Natural killer cell treated with Interleukin-12 subunit alpha and Interleukin-12 subunit beta and Interleukin-15 and Interleukin-18, amount 100 ng/mL, for 72 hours (primary cell): ENCODE data around the gene WBP2. TPM values are rescaled to one million over a fixed set of nuclear protein-coding genes. Genes with fewer than 3 reads are reported as not detected.
"Not testable (repeated sequence)": the region's sequence is repeated elsewhere in the genome, so short reads cannot be mapped to it uniquely, and the experiment has no call there.

Experiments used
- ATAC-seq, 2 donors: fragments of 150-1000 bp; cut with Tn5 transposase in 1 of 2; sonication (Bioruptor Pico), chemical (Tn5 transposase) in 1 of 2; 2 replicates each; pipeline ENCODE4 v1.10.0; 2021
- DNase-seq: peaks from one replicate; pipeline ENCODE4 v3.0.0; 2022; ENCODE audit warnings: low spot score
- H3K27ac Mint-ChIP-seq, 2 donors: 1 replicate in 1 of 2; 2 replicates in 1 of 2; pipeline ENCODE4 v1.8.0; 2022; ENCODE audit warnings: mixed read lengths in 2 of 2, mild to moderate bottlenecking in 1 of 2, moderate library complexity in 1 of 2
- H3K27me3 Mint-ChIP-seq, 2 donors: 1 replicate in 1 of 2; 2 replicates in 1 of 2; pipeline ENCODE4 v1.8.0; 2022; ENCODE audit warnings: mixed read lengths in 2 of 2
- H3K36me3 Mint-ChIP-seq: one replicate; pipeline ENCODE4 v1.8.0; 2022; ENCODE audit warnings: mixed read lengths
- H3K4me1 Mint-ChIP-seq, 2 donors: 1 replicate in 1 of 2; 2 replicates in 1 of 2; pipeline ENCODE4 v1.8.0; 2022; ENCODE audit warnings: low read depth in 2 of 2, mixed read lengths in 2 of 2, mild to moderate bottlenecking in 1 of 2
- H3K4me3 Mint-ChIP-seq: one replicate; pipeline ENCODE4 v1.8.0; 2022; ENCODE audit warnings: mixed read lengths
- H3K9me3 Mint-ChIP-seq: 2 replicates; pipeline ENCODE4 v1.8.0; 2022; ENCODE audit warnings: mixed read lengths
- total RNA-seq, 2 donors: library from RNA; stranded (reverse); gene quantifications; one replicate each; pipeline ENCODE4 v1.2.3, GENCODE V29; 2022

The WBP2 gene
- total RNA-seq, 2 donors from 2014 or later: 73.8 to 101 TPM

- DNase-seq: peak; percentile 72
- Mint-ChIP-seq H3K4me1 (peaks cover 16 to 17% of the 10 kb centered on the region in 2 donors), H3K36me3 (no peaks in the 10 kb centered on the region), H3K9me3 (no peaks in the 10 kb centered on the region), H3K27me3 (peaks cover 5 to 14% of the 10 kb centered on the region in 2 donors), H3K4me3 (peak overlapping the region; percentile 45), H3K27ac (no peak overlapping the region)
- peak; percentile 92 to 94 for ATAC-seq
Observed at GRCh38 chr17:75877752-75878173, 22.6 kb upstream of the WBP2 start.

GRCh38 chr17:75876938-75877751 is 22.0 kb upstream of the WBP2 start:
- peaks cover 16 to 17% of the 10 kb centered on the region in 2 donors for H3K4me1 Mint-ChIP-seq
- H3K4me3 Mint-ChIP-seq: peak overlapping the region; percentile 45
- no peak for DNase-seq

GRCh38 chr17:75876190-75876937 is 21.2 kb upstream of the WBP2 start:
- ATAC-seq (peak in 1 of 2 donors; percentile 13), DNase-seq (no peak)
- no peaks in the 10 kb centered on the region for H3K9me3 Mint-ChIP-seq
- no peaks in the 10 kb centered on the region for H3K36me3 Mint-ChIP-seq
- no peak overlapping the region for H3K27ac Mint-ChIP-seq
- peak overlapping the region; percentile 45 for H3K4me3 Mint-ChIP-seq
- H3K4me1 Mint-ChIP-seq: peaks cover 16 to 17% of the 10 kb centered on the region in 2 donors
- H3K27me3 Mint-ChIP-seq: peaks cover 5 to 14% of the 10 kb centered on the region in 2 donors

More at GRCh38 chr17:75876938-75877751, 22.0 kb upstream of the WBP2 start:
- Mint-ChIP-seq H3K36me3 (no peaks in the 10 kb centered on the region), H3K27ac (no peak overlapping the region), H3K9me3 (no peaks in the 10 kb centered on the region), H3K27me3 (peaks cover 5 to 14% of the 10 kb centered on the region in 2 donors)
- no peak for ATAC-seq

GRCh38 chr17:75875940-75876189 is 20.7 kb upstream of the WBP2 start:
- Mint-ChIP-seq H3K27me3 (peaks cover 5 to 14% of the 10 kb centered on the region in 2 donors), H3K4me1 (peaks cover 16 to 17% of the 10 kb centered on the region in 2 donors), H3K27ac (no peak overlapping the region), H3K36me3 (no peaks in the 10 kb centered on the region), H3K4me3 (no peak overlapping the region), H3K9me3 (no peaks in the 10 kb centered on the region)
- DNase-seq (no peak), ATAC-seq (no peak)

- DNase-seq (no peak), ATAC-seq (no peak)
- Mint-ChIP-seq H3K4me3 (no peak overlapping the region), H3K9me3 (no peaks in the 10 kb centered on the region), H3K27me3 (peaks cover 5 to 12% of the 10 kb centered on the region in 2 donors), H3K27ac (no peak overlapping the region), H3K36me3 (no peaks in the 10 kb centered on the region), H3K4me1 (peaks cover 16 to 17% of the 10 kb centered on the region in 2 donors)
Observed at GRCh38 chr17:75875182-75875939, 20.2 kb upstream of the WBP2 start.

GRCh38 chr17:75874323-75875181 is 19.4 kb upstream of the WBP2 start:
- ATAC-seq (no peak), DNase-seq (no peak)
- Mint-ChIP-seq H3K36me3 (no peaks in the 10 kb centered on the region), H3K27me3 (peaks cover 5 to 8% of the 10 kb centered on the region in 2 donors), H3K27ac (no peak overlapping the region), H3K9me3 (no peaks in the 10 kb centered on the region), H3K4me3 (no peak overlapping the region), H3K4me1 (peaks cover 16 to 17% of the 10 kb centered on the region in 2 donors)

- Mint-ChIP-seq H3K4me3 (no peak overlapping the region), H3K36me3 (no peaks in the 10 kb centered on the region), H3K27me3 (peaks cover 5 to 8% of the 10 kb centered on the region in 2 donors), H3K27ac (no peak overlapping the region), H3K4me1 (peaks cover 16 to 17% of the 10 kb centered on the region in 2 donors), H3K9me3 (no peaks in the 10 kb centered on the region)
- DNase-seq (no peak), ATAC-seq (no peak)
Observed at GRCh38 chr17:75873587-75874322, 18.6 kb upstream of the WBP2 start.

- no peaks in the 10 kb centered on the region for H3K36me3 Mint-ChIP-seq
- H3K4me3 Mint-ChIP-seq: no peak overlapping the region
- peaks cover 13 to 15% of the 10 kb centered on the region in 2 donors for H3K4me1 Mint-ChIP-seq
- H3K9me3 Mint-ChIP-seq: no peaks in the 10 kb centered on the region
- peaks cover 3 to 6% of the 10 kb centered on the region in 2 donors for H3K27me3 Mint-ChIP-seq
- DNase-seq (no peak), ATAC-seq (no peak)
- H3K27ac Mint-ChIP-seq: no peak overlapping the region
Observed at GRCh38 chr17:75872434-75873351, 17.6 kb upstream of the WBP2 start.

- H3K36me3 Mint-ChIP-seq, H3K4me3 Mint-ChIP-seq, ATAC-seq, H3K9me3 Mint-ChIP-seq, DNase-seq, H3K27me3 Mint-ChIP-seq, H3K4me1 Mint-ChIP-seq: not testable (repeated sequence)
- peak overlapping the region in 1 of 2 donors; percentile 37 for H3K27ac Mint-ChIP-seq
Observed at GRCh38 chr17:75870228-75870627, 15.1 kb upstream of the WBP2 start.

- no peak for DNase-seq
- Mint-ChIP-seq H3K27me3 (no peaks in the 10 kb centered on the region), H3K4me1 (peaks cover 9 to 10% of the 10 kb centered on the region in 2 donors), H3K36me3 (no peaks in the 10 kb centered on the region), H3K9me3 (no peaks in the 10 kb centered on the region), H3K27ac (no peak overlapping the region), H3K4me3 (no peak overlapping the region)
- ATAC-seq: no peak
Observed at GRCh38 chr17:75869282-75870141, 14.4 kb upstream of the WBP2 start.

GRCh38 chr17:75868730-75869281 is 13.7 kb upstream of the WBP2 start:
- H3K4me1 Mint-ChIP-seq: peaks cover 14 to 15% of the 10 kb centered on the region in 2 donors
- not testable (repeated sequence) for H3K27ac Mint-ChIP-seq, ATAC-seq, DNase-seq, H3K27me3 Mint-ChIP-seq, H3K36me3 Mint-ChIP-seq, H3K9me3 Mint-ChIP-seq, H3K4me3 Mint-ChIP-seq
